ENCODE data around the gene PRRC2A.
A peak's percentile ranks its signal among the peaks of the same experiment; 100 is the strongest.

Gene PRRC2A

GRCh38 chr6:31579546-31580437, 40.7 kb upstream of the PRRC2A start:
- no peaks in the 10 kb centered on the region for H3K9me3 ChIP-seq (ENCODE audit: control insufficient read depth, insufficient read depth, low read depth, low read length)
- POLR2A ChIA-PET: interaction anchor here (0.9 to 2.1 kb wide), 7 partner anchors 10 to 251 kb away, joined by 3 to 7 read pairs (median 4); partner anchors contain the start of genes DDX39B and HSPA1B
- no peaks in the 10 kb centered on the region for H3K36me3 ChIP-seq (ENCODE audit: control insufficient read depth in 2 of 2, insufficient read depth in 1 of 2, low read length in 2 of 2)
- CTCF ChIA-PET: interaction anchor here (0.6 to 18.7 kb wide), 23 partner anchors 9 to 1258 kb away, joined by 3 to 518 read pairs (median 5); partner anchors contain the start of genes ATP6V1G2, LTA, MICA and NCR3
- peaks cover 4% of the 10 kb centered on the region; the same call in 1 of the 2 replicates for H3K4me1 ChIP-seq (ENCODE audit: control insufficient read depth, insufficient read depth, low read length)
- H3K4me3 ChIP-seq (ENCODE audit: low read depth, low read length): no peak overlapping the region
- TF ChIP-seq, protein P1, sequence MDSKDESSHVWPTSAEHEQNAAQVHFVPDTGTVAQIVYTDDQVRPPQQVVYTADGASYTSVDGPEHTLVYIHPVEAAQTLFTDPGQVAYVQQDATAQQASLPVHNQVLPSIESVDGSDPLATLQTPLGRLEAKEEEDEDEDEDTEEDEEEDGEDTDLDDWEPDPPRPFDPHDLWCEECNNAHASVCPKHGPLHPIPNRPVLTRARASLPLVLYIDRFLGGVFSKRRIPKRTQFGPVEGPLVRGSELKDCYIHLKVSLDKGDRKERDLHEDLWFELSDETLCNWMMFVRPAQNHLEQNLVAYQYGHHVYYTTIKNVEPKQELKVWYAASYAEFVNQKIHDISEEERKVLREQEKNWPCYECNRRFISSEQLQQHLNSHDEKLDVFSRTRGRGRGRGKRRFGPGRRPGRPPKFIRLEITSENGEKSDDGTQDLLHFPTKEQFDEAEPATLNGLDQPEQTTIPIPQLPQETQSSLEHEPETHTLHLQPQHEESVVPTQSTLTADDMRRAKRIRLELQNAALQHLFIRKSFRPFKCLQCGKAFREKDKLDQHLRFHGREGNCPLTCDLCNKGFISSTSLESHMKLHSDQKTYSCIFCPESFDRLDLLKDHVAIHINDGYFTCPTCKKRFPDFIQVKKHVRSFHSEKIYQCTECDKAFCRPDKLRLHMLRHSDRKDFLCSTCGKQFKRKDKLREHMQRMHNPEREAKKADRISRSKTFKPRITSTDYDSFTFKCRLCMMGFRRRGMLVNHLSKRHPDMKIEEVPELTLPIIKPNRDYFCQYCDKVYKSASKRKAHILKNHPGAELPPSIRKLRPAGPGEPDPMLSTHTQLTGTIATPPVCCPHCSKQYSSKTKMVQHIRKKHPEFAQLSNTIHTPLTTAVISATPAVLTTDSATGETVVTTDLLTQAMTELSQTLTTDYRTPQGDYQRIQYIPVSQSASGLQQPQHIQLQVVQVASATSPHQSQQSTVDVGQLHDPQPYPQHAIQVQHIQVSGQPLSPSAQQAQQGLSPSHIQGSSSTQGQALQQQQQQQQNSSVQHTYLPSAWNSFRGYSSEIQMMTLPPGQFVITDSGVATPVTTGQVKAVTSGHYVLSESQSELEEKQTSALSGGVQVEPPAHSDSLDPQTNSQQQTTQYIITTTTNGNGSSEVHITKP (tag by site-specific recombination; IDR thresholded peaks at IDR 0.05): peak; percentile 35; the same call in 1 of the 2 replicates
- TF ChIP-seq ZNF747 (tag by site-specific recombination; IDR thresholded peaks at IDR 0.05): no peak
- no peak for TF ChIP-seq ZNF175 (tag by site-specific recombination; IDR thresholded peaks at IDR 0.05)
- no peak for TF ChIP-seq ZNF600 (tag by site-specific recombination; IDR thresholded peaks at IDR 0.05)
- TF ChIP-seq ZBTB8A (tag by site-specific recombination; IDR thresholded peaks at IDR 0.05): 0 out of 2 replicates have a peak, but pooled peaks have one; percentile 12
- no peak overlapping the region for H3K27ac ChIP-seq (ENCODE audit: extremely low read depth, low read depth, low read length)

DNA sequence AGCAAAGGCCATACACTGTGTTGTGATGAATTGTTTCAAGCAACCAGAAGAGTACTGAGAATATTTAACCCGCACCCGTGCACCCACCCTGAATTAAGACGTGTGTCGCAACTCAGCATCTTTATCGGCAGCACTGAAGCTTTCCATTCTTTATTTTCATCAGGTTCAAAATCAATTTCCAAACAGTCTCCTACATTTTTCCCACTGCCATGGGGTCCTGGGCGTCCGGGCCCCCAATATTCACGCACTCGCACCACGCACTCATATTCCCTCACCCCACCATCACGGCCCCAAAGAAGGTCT, 40.1 kb upstream of the PRRC2A start:
- Histone ChIP-seq H3K4me3 (ENCODE audit: low read depth, low read length) (no peak overlapping the region), H3K36me3 (ENCODE audit: control insufficient read depth in 2 of 2, insufficient read depth in 1 of 2, low read length in 2 of 2) (no peaks in the 10 kb centered on the region), H3K27ac (ENCODE audit: extremely low read depth, low read depth, low read length) (no peak overlapping the region), H3K9me3 (ENCODE audit: control insufficient read depth, insufficient read depth, low read depth, low read length) (no peaks in the 10 kb centered on the region), H3K4me1 (ENCODE audit: control insufficient read depth, insufficient read depth, low read length) (peaks cover 4% of the 10 kb centered on the region; the same call in 1 of the 2 replicates)
- CTCF ChIA-PET: interaction anchor here (0.6 to 18.7 kb wide), 25 partner anchors 9 to 1434 kb away, joined by 3 to 518 read pairs (median 4); partner anchors contain the start of genes ATP6V1G2, LTA, MICA and NCR3
- TF ChIP-seq, protein P2, sequence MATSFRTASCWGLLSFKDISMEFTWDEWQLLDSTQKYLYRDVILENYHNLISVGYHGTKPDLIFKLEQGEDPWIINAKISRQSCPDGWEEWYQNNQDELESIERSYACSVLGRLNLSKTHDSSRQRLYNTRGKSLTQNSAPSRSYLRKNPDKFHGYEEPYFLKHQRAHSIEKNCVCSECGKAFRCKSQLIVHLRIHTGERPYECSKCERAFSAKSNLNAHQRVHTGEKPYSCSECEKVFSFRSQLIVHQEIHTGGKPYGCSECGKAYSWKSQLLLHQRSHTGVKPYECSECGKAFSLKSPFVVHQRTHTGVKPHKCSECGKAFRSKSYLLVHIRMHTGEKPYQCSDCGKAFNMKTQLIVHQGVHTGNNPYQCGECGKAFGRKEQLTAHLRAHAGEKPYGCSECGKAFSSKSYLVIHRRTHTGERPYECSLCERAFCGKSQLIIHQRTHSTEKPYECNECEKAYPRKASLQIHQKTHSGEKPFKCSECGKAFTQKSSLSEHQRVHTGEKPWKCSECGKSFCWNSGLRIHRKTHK (tag by site-specific recombination; IDR thresholded peaks at IDR 0.05): no peak
- TF ChIP-seq ZNF76 (tag by site-specific recombination; IDR thresholded peaks at IDR 0.05; ENCODE audit: borderline replicate concordance, low read depth) (no peak), ZNF510 (tag by site-specific recombination; IDR thresholded peaks at IDR 0.05; ENCODE audit: insufficient replicate concordance) (no peak), ZNF10 (tag by site-specific recombination; IDR thresholded peaks at IDR 0.05) (no peak)
- POLR2A ChIA-PET: interaction anchor here (0.9 to 2.1 kb wide), 8 partner anchors 11 to 250 kb away, joined by 3 to 7 read pairs (median 4); partner anchors contain the start of genes DDX39B, HSPA1B and NCR3

DNA sequence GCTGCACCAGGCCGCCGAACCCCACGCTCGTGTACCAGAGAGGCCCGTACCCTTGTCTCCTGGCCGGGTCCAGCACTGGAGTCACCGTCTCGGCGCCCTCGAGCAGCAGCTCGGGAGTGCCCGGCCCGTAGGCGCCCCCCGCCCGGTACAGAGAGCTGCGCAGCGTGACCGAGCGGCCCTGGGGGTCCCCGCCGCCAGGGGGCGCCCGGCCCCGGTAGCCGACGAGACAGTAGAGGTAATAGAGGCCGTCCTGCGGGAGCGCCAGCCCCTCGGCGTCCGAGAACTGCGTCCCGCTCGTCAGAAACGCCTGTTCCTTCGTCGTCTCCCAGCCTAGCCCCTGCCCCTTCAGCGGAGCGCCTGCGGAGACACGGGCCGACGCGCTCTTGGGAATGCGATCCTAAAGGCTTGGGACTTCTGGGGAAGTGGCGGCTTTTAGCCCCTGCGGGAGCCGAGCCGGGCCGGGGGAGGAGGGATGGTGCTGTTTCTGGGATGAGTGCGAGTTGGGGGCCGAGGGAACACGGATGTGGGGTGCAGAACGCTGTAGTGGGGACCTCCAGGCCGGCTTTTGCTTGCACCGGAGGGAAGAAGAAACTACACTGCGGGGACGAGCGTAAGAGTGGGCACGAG, 39.6 kb upstream of the PRRC2A start:
- POLR2A ChIA-PET: interaction anchor here (0.6 to 2.1 kb wide), 9 partner anchors 12 to 250 kb away, joined by 3 to 7 read pairs (median 4); partner anchors contain the start of genes DDX39B, HSPA1B, NCR3 and PRRC2A
- TF ChIP-seq CTCF (tag by site-specific recombination; IDR thresholded peaks at IDR 0.05): peak; percentile 98
- TF ChIP-seq ZIC2 (tag by site-specific recombination; IDR thresholded peaks at IDR 0.05): peak; percentile 61
- TF ChIP-seq, protein P3, sequence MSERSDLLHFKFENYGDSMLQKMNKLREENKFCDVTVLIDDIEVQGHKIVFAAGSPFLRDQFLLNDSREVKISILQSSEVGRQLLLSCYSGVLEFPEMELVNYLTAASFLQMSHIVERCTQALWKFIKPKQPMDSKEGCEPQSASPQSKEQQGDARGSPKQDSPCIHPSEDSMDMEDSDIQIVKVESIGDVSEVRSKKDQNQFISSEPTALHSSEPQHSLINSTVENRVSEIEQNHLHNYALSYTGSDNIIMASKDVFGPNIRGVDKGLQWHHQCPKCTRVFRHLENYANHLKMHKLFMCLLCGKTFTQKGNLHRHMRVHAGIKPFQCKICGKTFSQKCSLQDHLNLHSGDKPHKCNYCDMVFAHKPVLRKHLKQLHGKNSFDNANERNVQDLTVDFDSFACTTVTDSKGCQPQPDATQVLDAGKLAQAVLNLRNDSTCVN (tag by site-specific recombination; optimal IDR thresholded peaks at IDR 0.05): peak; percentile 78
- TF ChIP-seq YY1 (tag by site-specific recombination; IDR thresholded peaks at IDR 0.05): 0 out of 2 replicates have a peak, but pooled peaks have one; percentile 15
- TF ChIP-seq GLIS2 (tag by site-specific recombination; IDR thresholded peaks at IDR 0.05): peak; percentile 88
- TF ChIP-seq GLIS1 (tag by site-specific recombination; IDR thresholded peaks at IDR 0.05): peak; percentile 52
- TF ChIP-seq, protein P4, sequence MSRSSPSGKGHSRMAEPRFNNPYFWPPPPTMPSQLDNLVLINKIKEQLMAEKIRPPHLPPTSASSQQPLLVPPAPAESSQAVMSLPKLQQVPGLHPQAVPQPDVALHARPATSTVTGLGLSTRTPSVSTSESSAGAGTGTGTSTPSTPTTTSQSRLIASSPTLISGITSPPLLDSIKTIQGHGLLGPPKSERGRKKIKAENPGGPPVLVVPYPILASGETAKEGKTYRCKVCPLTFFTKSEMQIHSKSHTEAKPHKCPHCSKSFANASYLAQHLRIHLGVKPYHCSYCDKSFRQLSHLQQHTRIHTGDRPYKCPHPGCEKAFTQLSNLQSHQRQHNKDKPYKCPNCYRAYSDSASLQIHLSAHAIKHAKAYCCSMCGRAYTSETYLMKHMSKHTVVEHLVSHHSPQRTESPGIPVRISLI (tag by site-specific recombination; IDR thresholded peaks at IDR 0.05): no peak
- peak; percentile 52; the same call in 1 of the 2 replicates for TF ChIP-seq ZNF561 (tag by site-specific recombination; IDR thresholded peaks at IDR 0.05; ENCODE audit: borderline replicate concordance)
- TF ChIP-seq ZNF292 (tag by site-specific recombination; IDR thresholded peaks at IDR 0.05; ENCODE audit: borderline replicate concordance, low read depth): no peak

More for the DNA sequence above, 39.6 kb upstream of the PRRC2A start:
- H3K36me3 ChIP-seq (ENCODE audit: control insufficient read depth in 2 of 2, insufficient read depth in 1 of 2, low read length in 2 of 2): no peaks in the 10 kb centered on the region
- CTCF ChIA-PET: interaction anchor here (0.6 to 18.7 kb wide), 30 partner anchors 8 to 1434 kb away, joined by 3 to 518 read pairs (median 4); partner anchors contain the start of genes AIF1, ATP6V1G2, LTA and MICA
- peak overlapping the region; percentile 44 for H3K4me3 ChIP-seq (ENCODE audit: low read depth, low read length)
- H3K4me1 ChIP-seq (ENCODE audit: control insufficient read depth, insufficient read depth, low read length): peaks cover 4% of the 10 kb centered on the region; the same call in 1 of the 2 replicates
- H3K9me3 ChIP-seq (ENCODE audit: control insufficient read depth, insufficient read depth, low read depth, low read length): no peaks in the 10 kb centered on the region
- peak overlapping the region; percentile 34; the same call in 1 of the 2 replicates for H3K27ac ChIP-seq (ENCODE audit: extremely low read depth, low read depth, low read length)
